GM10266 (cell line): Measurements from ENCODE around the gene DIS3L2.

Source experiments
- DNase-seq: peaks from one replicate; pipeline ENCODE4 v3.0.0; 2012; ENCODE audit errors: extremely low spot score
- TF ChIP-seq, protein P1 (sequence below): IDR thresholded peaks from 2 replicates; pipeline ENCODE4 v1.5.1; 2012; ENCODE audit warnings: mild to moderate bottlenecking, low read depth; ENCODE audit not compliant: control insufficient read depth, insufficient read depth; ENCODE audit errors: missing control alignments

DIS3L2 gene

GRCh38 chr2:232260075-232260474 lies 298.6 kb downstream of the DIS3L2 start:
- TF ChIP-seq, protein P1, sequence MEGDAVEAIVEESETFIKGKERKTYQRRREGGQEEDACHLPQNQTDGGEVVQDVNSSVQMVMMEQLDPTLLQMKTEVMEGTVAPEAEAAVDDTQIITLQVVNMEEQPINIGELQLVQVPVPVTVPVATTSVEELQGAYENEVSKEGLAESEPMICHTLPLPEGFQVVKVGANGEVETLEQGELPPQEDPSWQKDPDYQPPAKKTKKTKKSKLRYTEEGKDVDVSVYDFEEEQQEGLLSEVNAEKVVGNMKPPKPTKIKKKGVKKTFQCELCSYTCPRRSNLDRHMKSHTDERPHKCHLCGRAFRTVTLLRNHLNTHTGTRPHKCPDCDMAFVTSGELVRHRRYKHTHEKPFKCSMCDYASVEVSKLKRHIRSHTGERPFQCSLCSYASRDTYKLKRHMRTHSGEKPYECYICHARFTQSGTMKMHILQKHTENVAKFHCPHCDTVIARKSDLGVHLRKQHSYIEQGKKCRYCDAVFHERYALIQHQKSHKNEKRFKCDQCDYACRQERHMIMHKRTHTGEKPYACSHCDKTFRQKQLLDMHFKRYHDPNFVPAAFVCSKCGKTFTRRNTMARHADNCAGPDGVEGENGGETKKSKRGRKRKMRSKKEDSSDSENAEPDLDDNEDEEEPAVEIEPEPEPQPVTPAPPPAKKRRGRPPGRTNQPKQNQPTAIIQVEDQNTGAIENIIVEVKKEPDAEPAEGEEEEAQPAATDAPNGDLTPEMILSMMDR = no peak
- no peak for DNase-seq

DNA sequence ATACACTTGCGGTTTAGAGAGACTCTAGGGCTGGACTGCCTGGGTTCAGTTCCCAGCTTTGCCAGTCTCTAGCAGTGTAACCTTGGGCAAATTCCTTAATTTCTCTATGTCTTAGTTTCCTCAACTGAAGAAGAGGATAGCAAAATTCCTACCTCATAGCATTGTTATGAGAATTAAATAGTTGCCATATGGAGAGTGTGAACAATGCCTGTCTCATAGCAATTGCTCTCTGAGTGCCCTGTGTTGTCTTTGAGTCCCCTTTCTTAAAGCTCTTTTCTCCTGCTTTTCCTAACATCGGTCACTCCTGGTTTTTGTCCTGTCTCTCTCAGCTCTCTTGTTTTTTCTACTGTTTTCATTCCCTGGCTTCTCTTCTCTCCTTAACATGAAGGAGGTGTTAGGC lies 300.3 kb downstream of the DIS3L2 start:
- DNase-seq = no peak
- TF ChIP-seq, protein P1 = no peak

DNA sequence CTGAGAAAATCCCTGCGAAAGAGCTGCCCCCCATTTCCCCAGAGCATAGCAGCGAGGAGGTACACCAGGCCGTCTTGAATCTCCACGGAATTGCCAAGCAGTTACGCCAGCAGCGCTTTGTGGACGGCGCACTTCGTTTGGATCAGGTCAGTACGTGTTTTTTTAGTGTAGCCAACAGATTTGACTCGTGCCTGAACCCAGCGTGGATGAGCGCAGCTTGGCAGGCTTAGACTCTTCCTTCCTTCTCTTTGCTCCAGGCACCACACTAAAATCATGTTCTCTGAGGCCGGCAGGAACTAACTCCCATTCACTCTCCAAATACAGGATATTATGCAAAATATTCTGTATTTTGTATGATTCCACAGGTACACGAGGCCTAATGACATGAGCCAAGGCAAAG lies 301.8 kb downstream of the DIS3L2 start:
- TF ChIP-seq, protein P1 = no peak
- no peak for DNase-seq

- TF ChIP-seq, protein P1 = no peak
- no peak for DNase-seq
Observed at GRCh38 chr2:232264081-232264480, 302.6 kb downstream of the DIS3L2 start.

DNA sequence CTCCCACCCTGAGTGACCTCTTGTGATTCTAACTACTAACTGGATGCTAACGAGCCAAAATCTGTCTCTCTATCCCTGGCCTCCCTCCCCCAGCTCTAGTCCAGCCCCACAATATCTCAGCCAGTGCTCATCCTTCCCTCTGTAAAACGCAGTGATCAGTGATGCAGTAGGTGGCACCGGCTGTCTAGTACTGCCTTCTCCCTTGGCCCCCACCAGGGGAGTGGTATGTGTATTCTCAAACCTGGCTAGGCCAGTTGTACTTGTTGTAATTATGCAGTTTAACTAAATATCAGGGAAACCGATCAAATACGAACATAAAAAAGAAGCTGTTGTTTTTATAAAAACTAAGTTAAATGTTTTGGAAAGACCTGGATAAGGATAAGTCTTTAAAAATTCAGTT lies 303.8 kb downstream of the DIS3L2 start:
- no peak for DNase-seq
- TF ChIP-seq, protein P1 = no peak

GRCh38 chr2:232268636-232269165 lies 307.2 kb downstream of the DIS3L2 start:
- TF ChIP-seq, protein P1 = no peak
- no peak for DNase-seq

GRCh38 chr2:232269867-232270266 lies 308.4 kb downstream of the DIS3L2 start:
- TF ChIP-seq, protein P1 = no peak
- no peak for DNase-seq
